Bronchial epithelial cell (primary cell): ENCODE measurements around the gene DPM2. TPM values are rescaled to one million over a fixed set of nuclear protein-coding genes. Genes with fewer than 3 reads are reported as not detected.

ENCODE experiments used
- DNase-seq: peaks from one replicate; pipeline ENCODE4 v3.0.0-alpha.2; 2010; ENCODE audit warnings: low read depth
- FAIRE-seq: peaks from 2 replicates; lab custom pipeline; 2011; peaks lifted over from hg19 to GRCh38; lab: Jason Lieb, UNC
- H3K27me3 ChIP-seq: 2 replicates; pipeline ENCODE4 v1.5.1; 2011; ENCODE audit warnings: low read length; ENCODE audit not compliant: control insufficient read depth, insufficient read depth
- H3K36me3 ChIP-seq: 2 replicates; pipeline ENCODE4 v1.5.1; 2011; ENCODE audit warnings: low read length; ENCODE audit not compliant: control insufficient read depth, insufficient read depth
- H3K4me3 ChIP-seq: 2 replicates; pipeline ENCODE4 v1.5.1; 2011; ENCODE audit warnings: mild to moderate bottlenecking, low read depth, low read length, control low read depth
- CTCF ChIP-seq: IDR thresholded peaks from 2 replicates; pipeline ENCODE4 v1.5.1; 2011; ENCODE audit warnings: mild to moderate bottlenecking, moderate library complexity, low read length, control low read depth, inconsistent platforms; ENCODE audit not compliant: insufficient read depth, severe bottlenecking
- total RNA-seq: library from RNA; depleted of rRNA; stranded (reverse); fragments of >200 nt; gene quantifications from 2 replicates; pipeline ENCODE4 v1.2.1, GENCODE V29; 2014

DPM2 gene
- total RNA-seq, 1 donor from 2014 or later, result 11.8 TPM

GRCh38 chr9:127954831-127955293, 17.2 kb upstream of the DPM2 start:
- TF ChIP-seq CTCF, result no peak
- FAIRE-seq, result no peak
- Histone ChIP-seq H3K4me3 (no peak overlapping the region), H3K27me3 (no peaks in the 10 kb centered on the region), H3K36me3 (peaks cover 3% of the 10 kb centered on the region)
- DNase-seq, result no peak

- DNase-seq, result no peak
- no peak for TF ChIP-seq CTCF
Observed at GRCh38 chr9:127953768-127954505, 16.3 kb upstream of the DPM2 start.

DNA sequence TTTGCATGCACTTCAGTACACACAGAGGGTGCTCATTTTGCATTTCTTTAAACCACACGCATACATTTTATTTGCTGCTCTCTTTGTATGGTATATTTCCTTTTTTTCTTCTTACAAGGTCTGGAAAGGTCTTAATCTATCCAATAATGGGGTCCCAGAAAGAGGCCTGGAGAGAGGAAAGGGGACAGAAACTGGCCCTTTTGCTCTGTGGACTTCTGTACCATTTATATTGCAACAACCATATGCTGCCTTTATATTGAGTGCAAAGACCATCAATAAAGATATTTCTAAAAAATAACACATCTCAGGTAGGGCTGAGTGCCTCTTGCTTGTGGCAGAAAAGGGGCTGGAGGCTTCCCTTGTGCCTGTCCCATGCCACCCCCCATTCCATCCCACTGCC, 15.5 kb upstream of the DPM2 start:
- FAIRE-seq (no peak), DNase-seq (no peak)
- Histone ChIP-seq H3K36me3 (peaks cover 3% of the 10 kb centered on the region), H3K4me3 (no peak overlapping the region), H3K27me3 (no peaks in the 10 kb centered on the region)
- no peak for TF ChIP-seq CTCF

More at GRCh38 chr9:127953768-127954505, 16.3 kb upstream of the DPM2 start:
- H3K4me3 ChIP-seq, result no peak overlapping the region
- FAIRE-seq, result no peak
- H3K27me3 ChIP-seq, result no peaks in the 10 kb centered on the region
- peaks cover 3% of the 10 kb centered on the region for H3K36me3 ChIP-seq

- TF ChIP-seq CTCF, result no peak
- no peak for DNase-seq
- H3K27me3 ChIP-seq, result no peaks in the 10 kb centered on the region
- peaks cover 6% of the 10 kb centered on the region for H3K36me3 ChIP-seq
- FAIRE-seq, result no peak
- H3K4me3 ChIP-seq, result no peak overlapping the region
Observed at GRCh38 chr9:127950513-127951289, 13.0 kb upstream of the DPM2 start.

DNA sequence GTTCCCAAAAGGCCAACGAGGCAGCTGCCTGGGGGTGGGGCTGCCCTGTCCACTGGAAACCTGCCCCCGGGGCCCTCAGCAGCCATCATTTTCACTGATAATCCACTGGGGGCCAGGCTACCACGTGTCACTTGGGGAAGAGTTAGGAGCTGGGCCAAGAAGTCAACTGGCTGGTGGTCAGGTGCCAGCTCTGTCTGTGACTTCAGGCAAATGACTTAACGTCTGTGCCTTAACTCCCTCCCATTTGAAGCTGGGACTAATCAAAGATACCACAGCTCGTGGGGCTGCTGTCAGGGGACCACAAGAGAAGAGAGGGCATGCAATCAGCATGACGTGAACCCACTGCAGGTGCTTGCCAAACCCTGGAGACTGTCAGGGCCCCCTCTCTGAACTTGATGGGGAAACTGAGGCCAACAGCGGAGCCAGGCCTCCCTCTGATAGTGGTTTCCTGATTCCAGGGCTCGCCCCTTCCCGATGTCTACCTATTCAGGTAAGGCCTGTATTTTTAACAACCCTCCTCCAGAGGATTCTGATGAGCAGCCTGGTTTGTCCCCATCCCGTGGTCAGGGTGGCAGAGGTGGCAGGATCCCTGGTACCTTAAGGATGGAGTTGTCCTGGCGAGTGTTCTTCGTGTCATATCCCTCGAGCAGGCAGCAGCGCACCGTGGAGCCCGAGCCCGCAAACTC, 12.3 kb upstream of the DPM2 start:
- no peaks in the 10 kb centered on the region for H3K27me3 ChIP-seq
- no peak for DNase-seq
- FAIRE-seq, result no peak
- H3K4me3 ChIP-seq, result no peak overlapping the region
- peaks cover 10% of the 10 kb centered on the region for H3K36me3 ChIP-seq
- TF ChIP-seq CTCF, result no peak
